Measurements from ENCODE around the gene MYLK. TPM values are rescaled to one million over a fixed set of nuclear protein-coding genes. Genes with fewer than 3 reads are reported as not detected.
"Not testable (repeated sequence)": the region's sequence is repeated elsewhere in the genome, so short reads cannot be mapped to it uniquely, and the experiment has no call there.

MYLK gene
- polyA plus RNA-seq, 1 donor (not counting 4 experiments of a cell fraction or from before 2014, with no cell fraction given): 7.8 TPM

- H3K36me3 ChIP-seq (ENCODE audit: control insufficient read depth in 2 of 2, extremely low read depth in 1 of 2, insufficient read depth in 2 of 2, low read length in 2 of 2); H3K9me1 ChIP-seq (ENCODE audit: control insufficient read depth, extremely low read depth, insufficient read depth, low read length); H3K9me3 ChIP-seq (ENCODE audit: control insufficient read depth, low read depth, low read length); FAIRE-seq; H3K4me2 ChIP-seq (ENCODE audit: control insufficient read depth, extremely low read depth, insufficient read depth, low read depth, low read length); H3K4me1 ChIP-seq (ENCODE audit: control insufficient read depth, extremely low read depth, insufficient read depth, low read length); dilution Hi-C loops (cut with MboI; ENCODE audit: extremely low pct_ligation_motif_present, low sequenced_read_pairs); H3K27me3 ChIP-seq (ENCODE audit: control insufficient read depth, extremely low read depth, insufficient read depth, low read length); H2AFZ ChIP-seq (ENCODE audit: control insufficient read depth, low read length); H3K9ac ChIP-seq (ENCODE audit: control insufficient read depth, extremely low read depth, insufficient read depth, low read length); H4K20me1 ChIP-seq (ENCODE audit: control insufficient read depth, extremely low read depth, insufficient read depth, low read length); H3K4me3 ChIP-seq (ENCODE audit: control insufficient read depth in 2 of 3, extremely low read depth in 1 of 3, insufficient read depth in 2 of 3, low read depth in 1 of 3, low read length in 3 of 3); H3K79me2 ChIP-seq (ENCODE audit: control insufficient read depth, insufficient read depth, low read length); H3K27ac ChIP-seq (ENCODE audit: control insufficient read depth, insufficient read depth, low read length); DNase-seq (ENCODE audit: low read depth, low spot score): not testable (repeated sequence)
- TF ChIP-seq, protein P1, sequence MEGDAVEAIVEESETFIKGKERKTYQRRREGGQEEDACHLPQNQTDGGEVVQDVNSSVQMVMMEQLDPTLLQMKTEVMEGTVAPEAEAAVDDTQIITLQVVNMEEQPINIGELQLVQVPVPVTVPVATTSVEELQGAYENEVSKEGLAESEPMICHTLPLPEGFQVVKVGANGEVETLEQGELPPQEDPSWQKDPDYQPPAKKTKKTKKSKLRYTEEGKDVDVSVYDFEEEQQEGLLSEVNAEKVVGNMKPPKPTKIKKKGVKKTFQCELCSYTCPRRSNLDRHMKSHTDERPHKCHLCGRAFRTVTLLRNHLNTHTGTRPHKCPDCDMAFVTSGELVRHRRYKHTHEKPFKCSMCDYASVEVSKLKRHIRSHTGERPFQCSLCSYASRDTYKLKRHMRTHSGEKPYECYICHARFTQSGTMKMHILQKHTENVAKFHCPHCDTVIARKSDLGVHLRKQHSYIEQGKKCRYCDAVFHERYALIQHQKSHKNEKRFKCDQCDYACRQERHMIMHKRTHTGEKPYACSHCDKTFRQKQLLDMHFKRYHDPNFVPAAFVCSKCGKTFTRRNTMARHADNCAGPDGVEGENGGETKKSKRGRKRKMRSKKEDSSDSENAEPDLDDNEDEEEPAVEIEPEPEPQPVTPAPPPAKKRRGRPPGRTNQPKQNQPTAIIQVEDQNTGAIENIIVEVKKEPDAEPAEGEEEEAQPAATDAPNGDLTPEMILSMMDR (optimal IDR thresholded peaks at IDR 0.05 in 1 of 3, IDR thresholded peaks at IDR 0.05 in 1 of 3, conservative IDR thresholded peaks at IDR 0.05 in 1 of 3; ENCODE audit: extremely low read depth in 1 of 3, insufficient read depth in 2 of 3, low read length in 3 of 3): peak; percentile 38 to 54 (median 50)
Observed at GRCh38 chr3:123702057-123702456, 182.1 kb downstream of the MYLK start.

- Histone ChIP-seq H3K4me2 (ENCODE audit: control insufficient read depth, extremely low read depth, insufficient read depth, low read depth, low read length) (no peak overlapping the region), H3K4me3 (ENCODE audit: control insufficient read depth in 2 of 3, extremely low read depth in 1 of 3, insufficient read depth in 2 of 3, low read depth in 1 of 3, low read length in 3 of 3) (no peak overlapping the region), H3K79me2 (ENCODE audit: control insufficient read depth, insufficient read depth, low read length) (no peaks in the 10 kb centered on the region), H4K20me1 (ENCODE audit: control insufficient read depth, extremely low read depth, insufficient read depth, low read length) (no peaks in the 10 kb centered on the region), H2AFZ (ENCODE audit: control insufficient read depth, low read length) (no peak overlapping the region), H3K27ac (ENCODE audit: control insufficient read depth, insufficient read depth, low read length) (no peak overlapping the region), H3K4me1 (ENCODE audit: control insufficient read depth, extremely low read depth, insufficient read depth, low read length) (no peaks in the 10 kb centered on the region), H3K9me3 (ENCODE audit: control insufficient read depth, low read depth, low read length) (no peaks in the 10 kb centered on the region), H3K9ac (ENCODE audit: control insufficient read depth, extremely low read depth, insufficient read depth, low read length) (no peak overlapping the region), H3K36me3 (ENCODE audit: control insufficient read depth in 2 of 2, extremely low read depth in 1 of 2, insufficient read depth in 2 of 2, low read length in 2 of 2) (no peaks in the 10 kb centered on the region), H3K9me1 (ENCODE audit: control insufficient read depth, extremely low read depth, insufficient read depth, low read length) (no peaks in the 10 kb centered on the region), H3K27me3 (ENCODE audit: control insufficient read depth, extremely low read depth, insufficient read depth, low read length) (peaks cover 8% of the 10 kb centered on the region)
- dilution Hi-C loops (cut with MboI; ENCODE audit: extremely low pct_ligation_motif_present, low sequenced_read_pairs): no loop called here
- TF ChIP-seq, protein P1 (optimal IDR thresholded peaks at IDR 0.05 in 1 of 3, IDR thresholded peaks at IDR 0.05 in 1 of 3, conservative IDR thresholded peaks at IDR 0.05 in 1 of 3; ENCODE audit: extremely low read depth in 1 of 3, insufficient read depth in 2 of 3, low read length in 3 of 3): no peak
- no peak for TF ChIP-seq EZH2 (IDR thresholded peaks at IDR 0.05; ENCODE audit: low read length)
- FAIRE-seq: no peak
- DNase-seq (ENCODE audit: low read depth, low spot score): no peak
Observed at GRCh38 chr3:123700791-123701722, 183.1 kb downstream of the MYLK start.

Measured in keratinocyte (primary cell).